Esophagus squamous epithelium (tissue), 4 donors: ENCODE results near the gene PURA.

Experiments used
- CTCF ChIP-seq, 6 experiments: fragments of 450-650 bp in 4 of 6; fragments of 200-600 bp in 2 of 6; sonication (generic) in 2 of 6; IDR thresholded peaks; one replicate each; pipeline ENCODE4 v1.5.1; 2016 to 2019; ENCODE audit warnings: antibody characterized with exemption in 6 of 6, mild to moderate bottlenecking in 4 of 6, moderate library complexity in 4 of 6
- POLR2A ChIP-seq, 4 donors: fragments of 450-650 bp; IDR thresholded peaks; one replicate each; pipeline ENCODE4 v1.6.1; 2017; ENCODE audit warnings: antibody characterized with exemption in 4 of 4, mild to moderate bottlenecking in 4 of 4, moderate library complexity in 3 of 4

GRCh38 chr5:140112685-140113179 is 1.2 kb upstream of the PURA start:
- no peak for TF ChIP-seq CTCF (IDR thresholded peaks at IDR 0.05)
- no peak for TF ChIP-seq POLR2A (IDR thresholded peaks at IDR 0.05)
